SK-N-SH (cell line): ENCODE data around the gene PPP1R36.

Experiments
- CHD2 ChIP-seq: fragments of 150-350 bp; IDR thresholded peaks from 2 replicates; pipeline ENCODE4 v1.6.1; 2018; ENCODE audit warnings: low read length; ENCODE audit not compliant: partially characterized antibody
- JUND ChIP-seq: IDR thresholded peaks from 2 replicates; pipeline ENCODE4 v1.4.0; 2012
- MAX ChIP-seq: IDR thresholded peaks from 2 replicates; pipeline ENCODE4 v1.4.0; 2012; ENCODE audit warnings: low read depth
- MEF2A ChIP-seq: IDR thresholded peaks from 2 replicates; pipeline ENCODE4 v1.4.0; 2012; ENCODE audit warnings: low read depth, borderline replicate concordance
- NRF1 ChIP-seq: IDR thresholded peaks from 2 replicates; pipeline ENCODE4 v1.6.1; 2012; ENCODE audit warnings: low read depth, mild to moderate bottlenecking, low read length
- RAD21 ChIP-seq: IDR thresholded peaks from 2 replicates; pipeline ENCODE4 v1.6.1; 2012; ENCODE audit warnings: mild to moderate bottlenecking, low read length
- TCF12 ChIP-seq: IDR thresholded peaks from 2 replicates; pipeline ENCODE4 v1.4.0; 2012
- TF ChIP-seq, protein P1 (sequence below): fragments of 200-600 bp; sonication (generic); IDR thresholded peaks from 2 replicates; pipeline ENCODE4 v1.6.1; 2017; ENCODE audit warnings: antibody characterized with exemption, mild to moderate bottlenecking, moderate library complexity

DNA sequence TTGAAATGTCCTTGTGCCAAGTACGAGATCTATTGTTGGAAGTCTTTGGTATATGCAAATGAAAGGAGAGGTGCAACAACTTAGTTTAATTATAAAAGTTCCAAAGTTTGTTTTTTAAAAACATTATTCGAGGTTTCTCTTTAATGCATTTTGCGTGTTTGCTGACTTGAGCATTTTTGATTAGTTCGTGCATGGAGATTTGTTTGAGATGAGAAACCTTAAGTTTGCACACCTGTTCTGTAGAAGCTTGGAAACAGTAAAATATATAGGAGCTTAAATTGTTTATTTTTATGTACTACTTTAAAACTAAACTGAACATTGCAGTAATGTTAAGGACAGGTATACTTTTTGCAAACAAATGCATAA, 6.9 kb upstream of the PPP1R36 start:
- TF ChIP-seq, protein P1, sequence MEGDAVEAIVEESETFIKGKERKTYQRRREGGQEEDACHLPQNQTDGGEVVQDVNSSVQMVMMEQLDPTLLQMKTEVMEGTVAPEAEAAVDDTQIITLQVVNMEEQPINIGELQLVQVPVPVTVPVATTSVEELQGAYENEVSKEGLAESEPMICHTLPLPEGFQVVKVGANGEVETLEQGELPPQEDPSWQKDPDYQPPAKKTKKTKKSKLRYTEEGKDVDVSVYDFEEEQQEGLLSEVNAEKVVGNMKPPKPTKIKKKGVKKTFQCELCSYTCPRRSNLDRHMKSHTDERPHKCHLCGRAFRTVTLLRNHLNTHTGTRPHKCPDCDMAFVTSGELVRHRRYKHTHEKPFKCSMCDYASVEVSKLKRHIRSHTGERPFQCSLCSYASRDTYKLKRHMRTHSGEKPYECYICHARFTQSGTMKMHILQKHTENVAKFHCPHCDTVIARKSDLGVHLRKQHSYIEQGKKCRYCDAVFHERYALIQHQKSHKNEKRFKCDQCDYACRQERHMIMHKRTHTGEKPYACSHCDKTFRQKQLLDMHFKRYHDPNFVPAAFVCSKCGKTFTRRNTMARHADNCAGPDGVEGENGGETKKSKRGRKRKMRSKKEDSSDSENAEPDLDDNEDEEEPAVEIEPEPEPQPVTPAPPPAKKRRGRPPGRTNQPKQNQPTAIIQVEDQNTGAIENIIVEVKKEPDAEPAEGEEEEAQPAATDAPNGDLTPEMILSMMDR = no peak
- TF ChIP-seq NRF1 (no peak), MAX (no peak), TCF12 (no peak), RAD21 (no peak), JUND (no peak), CHD2 (no peak), MEF2A (no peak)
